ENCODE results near the gene EML3.
A peak's percentile ranks its signal among the peaks of the same experiment; 100 is the strongest.
"Not testable (repeated sequence)": the region's sequence is repeated elsewhere in the genome, so short reads cannot be mapped to it uniquely, and the experiment has no call there.

The EML3 gene

GRCh38 chr11:62645946-62646824 lies 33.6 kb upstream of the EML3 start, which contains the start of gene GANAB:
GANAB (minus strand) TSS chr11:62646613; CDS start chr11:62646599, 14 bp downstream.
- Histone ChIP-seq H3K36me3 (replicated peaks) (peaks cover 63% of the 10 kb centered on the region), H3K4me3 (peak within 1 kb of the TSS; percentile 94)

GRCh38 chr11:62645671-62645945 lies 33.0 kb upstream of the EML3 start:
- peaks cover 12% of the 10 kb centered on the region for H3K4me1 ChIP-seq
- H3K4me3 ChIP-seq: peak overlapping the region; percentile 94
- no peaks in the 10 kb centered on the region for H3K9me3 ChIP-seq
- no peaks in the 10 kb centered on the region for H3K27me3 ChIP-seq (ENCODE audit: low read depth)
- DNase-seq (ENCODE audit: low spot score in 2 of 2): no peak
- H3K36me3 ChIP-seq (replicated peaks): peaks cover 67% of the 10 kb centered on the region
- in situ Hi-C loops (cut with MboI; ENCODE audit: low sequenced_read_pairs): no loop called here

More at GRCh38 chr11:62645946-62646824, 33.6 kb upstream of the EML3 start, which contains the start of gene GANAB:
- Histone ChIP-seq H3K9me3 (no peaks in the 10 kb centered on the region), H3K4me1 (peaks cover 12% of the 10 kb centered on the region), H3K27me3 (ENCODE audit: low read depth) (no peaks in the 10 kb centered on the region)
- in situ Hi-C loops (cut with MboI; ENCODE audit: low sequenced_read_pairs): no loop called here
- DNase-seq (ENCODE audit: low spot score in 2 of 2): peak; percentile 97 to 100

GRCh38 chr11:62644220-62644619 lies 31.6 kb upstream of the EML3 start:
- no peaks in the 10 kb centered on the region for H3K9me3 ChIP-seq
- H3K4me1 ChIP-seq: peaks cover 12% of the 10 kb centered on the region
- peaks cover 64% of the 10 kb centered on the region for H3K36me3 ChIP-seq (replicated peaks)
- in situ Hi-C loops (cut with MboI; ENCODE audit: low sequenced_read_pairs): no loop called here
- H3K4me3 ChIP-seq: no peak overlapping the region
- no peaks in the 10 kb centered on the region for H3K27me3 ChIP-seq (ENCODE audit: low read depth)
- DNase-seq (ENCODE audit: low spot score in 2 of 2): no peak

- no peaks in the 10 kb centered on the region for H3K9me3 ChIP-seq
- no peak for DNase-seq (ENCODE audit: low spot score in 2 of 2)
- in situ Hi-C loops (cut with MboI; ENCODE audit: low sequenced_read_pairs): no loop called here
- H3K4me3 ChIP-seq: no peak overlapping the region
- peaks cover 98% of the 10 kb centered on the region for H3K36me3 ChIP-seq (replicated peaks)
- H3K27me3 ChIP-seq (ENCODE audit: low read depth): no peaks in the 10 kb centered on the region
- no peaks in the 10 kb centered on the region for H3K4me1 ChIP-seq
These were observed 19.9 kb upstream of the EML3 start for GRCh38 chr11:62632492-62632891.

- Histone ChIP-seq H3K9me3 (no peaks in the 10 kb centered on the region), H3K4me1 (no peaks in the 10 kb centered on the region), H3K36me3 (replicated peaks) (peaks cover 80% of the 10 kb centered on the region), H3K27me3 (ENCODE audit: low read depth) (no peaks in the 10 kb centered on the region), H3K4me3 (no peak overlapping the region)
- DNase-seq (ENCODE audit: low spot score in 2 of 2): no peak
- in situ Hi-C loops (cut with MboI; ENCODE audit: low sequenced_read_pairs): no loop called here
These were observed 15.1 kb upstream of the EML3 start for GRCh38 chr11:62627713-62628112.

- peaks cover 38% of the 10 kb centered on the region for H3K36me3 ChIP-seq (replicated peaks)
- peaks cover 9% of the 10 kb centered on the region for H3K4me1 ChIP-seq
- in situ Hi-C loops (cut with MboI; ENCODE audit: low sequenced_read_pairs): no loop called here
- no peak for DNase-seq (ENCODE audit: low spot score in 2 of 2)
- H3K9me3 ChIP-seq: peaks cover 3% of the 10 kb centered on the region; the same call in 1 of the 2 replicates
- no peaks in the 10 kb centered on the region for H3K27me3 ChIP-seq (ENCODE audit: low read depth)
- H3K4me3 ChIP-seq: peak overlapping the region; percentile 79
These were observed 10.0 kb upstream of the EML3 start for GRCh38 chr11:62622476-62623089.

- peaks cover 3% of the 10 kb centered on the region; the same call in 1 of the 2 replicates for H3K9me3 ChIP-seq
- peak; percentile 96 to 99 for DNase-seq (ENCODE audit: low spot score in 2 of 2)
- in situ Hi-C loops (cut with MboI; ENCODE audit: low sequenced_read_pairs): no loop called here
- no peaks in the 10 kb centered on the region for H3K27me3 ChIP-seq (ENCODE audit: low read depth)
- peaks cover 9% of the 10 kb centered on the region for H3K4me1 ChIP-seq
- H3K36me3 ChIP-seq (replicated peaks): peaks cover 35% of the 10 kb centered on the region
- H3K4me3 ChIP-seq: peak within 1 kb of the TSS; percentile 79
These were observed 9.2 kb upstream of the EML3 start, which contains the start of gene B3GAT3 for GRCh38 chr11:62621567-62622470. B3GAT3 (minus strand) TSS chr11:62621986; CDS start chr11:62621947, 39 bp downstream.

GRCh38 chr11:62621027-62621566 lies 8.5 kb upstream of the EML3 start:
- peaks cover 9% of the 10 kb centered on the region for H3K4me1 ChIP-seq
- H3K36me3 ChIP-seq (replicated peaks): peaks cover 34% of the 10 kb centered on the region
- peak overlapping the region; percentile 79 for H3K4me3 ChIP-seq
- H3K27me3 ChIP-seq (ENCODE audit: low read depth): no peaks in the 10 kb centered on the region
- in situ Hi-C loops (cut with MboI; ENCODE audit: low sequenced_read_pairs): no loop called here
- H3K9me3 ChIP-seq: peaks cover 3% of the 10 kb centered on the region; the same call in 1 of the 2 replicates
- no peak for DNase-seq (ENCODE audit: low spot score in 2 of 2)

GRCh38 chr11:62616957-62617356 lies 4.4 kb upstream of the EML3 start:
- H3K9me3 ChIP-seq; H3K4me1 ChIP-seq; DNase-seq (ENCODE audit: low spot score in 2 of 2); H3K27me3 ChIP-seq (ENCODE audit: low read depth); H3K4me3 ChIP-seq; in situ Hi-C loops (cut with MboI; ENCODE audit: low sequenced_read_pairs): not testable (repeated sequence)
- H3K36me3 ChIP-seq (replicated peaks): peaks cover 23% of the 10 kb centered on the region

- Histone ChIP-seq H3K9me3 (no peaks in the 10 kb centered on the region), H3K36me3 (replicated peaks) (peaks cover 16% of the 10 kb centered on the region), H3K4me3 (no peak overlapping the region), H3K27me3 (ENCODE audit: low read depth) (no peaks in the 10 kb centered on the region), H3K4me1 (peaks cover 6% of the 10 kb centered on the region)
- DNase-seq (ENCODE audit: low spot score in 2 of 2): no peak
- in situ Hi-C loops (cut with MboI; ENCODE audit: low sequenced_read_pairs): no loop called here
These were observed 2.9 kb upstream of the EML3 start for GRCh38 chr11:62615521-62615920.

GRCh38 chr11:62614275-62614674 lies 1.7 kb upstream of the EML3 start:
- DNase-seq (ENCODE audit: low spot score in 2 of 2): no peak
- in situ Hi-C loops (cut with MboI; ENCODE audit: low sequenced_read_pairs): no loop called here
- Histone ChIP-seq H3K4me1 (peaks cover 6% of the 10 kb centered on the region), H3K4me3 (no peak overlapping the region), H3K36me3 (replicated peaks) (peaks cover 27% of the 10 kb centered on the region), H3K27me3 (ENCODE audit: low read depth) (no peaks in the 10 kb centered on the region), H3K9me3 (no peaks in the 10 kb centered on the region)

- in situ Hi-C loops (cut with MboI; ENCODE audit: low sequenced_read_pairs): no loop called here
- H3K27me3 ChIP-seq (ENCODE audit: low read depth): no peaks in the 10 kb centered on the region
- H3K36me3 ChIP-seq (replicated peaks): peaks cover 31% of the 10 kb centered on the region
- peak overlapping the region; percentile 50 for H3K4me3 ChIP-seq
- H3K9me3 ChIP-seq: no peaks in the 10 kb centered on the region
- H3K4me1 ChIP-seq: peaks cover 6% of the 10 kb centered on the region
- no peak for DNase-seq (ENCODE audit: low spot score in 2 of 2)
These were observed 760 bp upstream of the EML3 start for GRCh38 chr11:62613291-62613778.

- Histone ChIP-seq H3K27me3 (ENCODE audit: low read depth) (no peaks in the 10 kb centered on the region), H3K4me3 (peak overlapping the region; percentile 50), H3K9me3 (no peaks in the 10 kb centered on the region), H3K4me1 (peaks cover 6% of the 10 kb centered on the region), H3K36me3 (replicated peaks) (peaks cover 33% of the 10 kb centered on the region)
- peak in 1 of 2 experiments; percentile 52 for DNase-seq (ENCODE audit: low spot score in 2 of 2)
- in situ Hi-C loops (cut with MboI; ENCODE audit: low sequenced_read_pairs): no loop called here
These were observed 740 bp downstream of the EML3 start for GRCh38 chr11:62611705-62612365.

Measured in HAP-1 (cell line).